Measurements from ENCODE around the gene IFNA5.

IFNA5 gene

DNA sequence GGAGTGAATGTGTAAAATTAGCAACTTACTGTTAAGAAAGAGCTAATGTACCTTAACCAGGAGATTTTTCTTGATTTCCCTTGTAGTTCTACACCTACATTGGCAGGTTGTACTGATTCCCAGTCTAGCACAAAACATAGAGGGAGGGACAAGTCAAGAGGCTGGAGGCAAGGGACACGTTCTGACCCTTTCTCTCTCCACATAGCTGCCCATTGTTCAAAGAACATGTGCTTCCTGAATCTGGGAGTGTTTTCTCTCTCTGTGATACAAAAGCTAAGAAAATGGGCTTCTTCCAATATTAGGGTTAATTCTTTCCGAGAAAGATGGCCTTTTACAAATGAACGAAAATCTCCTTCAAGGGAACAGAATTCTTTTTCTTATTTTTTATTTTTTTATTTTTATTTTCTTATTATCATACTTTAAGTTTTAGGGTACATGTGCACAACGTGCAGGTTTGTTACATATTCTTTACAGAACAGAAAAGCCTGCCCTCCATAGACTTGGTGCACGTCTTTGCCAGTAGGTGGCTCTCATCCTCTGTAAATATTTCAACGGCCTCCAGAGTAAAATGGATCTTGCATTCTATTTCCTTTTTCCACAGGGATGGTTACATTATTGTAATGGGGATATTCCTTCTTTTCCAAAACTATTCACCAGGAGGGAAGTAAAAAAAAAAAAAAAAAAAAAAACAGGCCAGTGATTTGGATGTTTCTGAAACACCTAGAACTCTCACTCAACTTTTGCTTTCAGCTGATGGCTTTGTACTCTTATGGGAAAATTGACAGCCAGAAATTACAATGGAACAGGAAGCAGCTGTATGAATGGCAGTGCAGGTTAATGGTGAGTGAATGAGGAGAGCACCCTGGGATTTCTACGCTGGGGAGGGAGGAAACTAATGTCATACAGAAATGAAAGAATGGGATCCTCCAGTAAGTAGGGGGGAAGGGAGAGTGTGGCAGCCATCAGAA, 13.1 kb upstream of the IFNA5 start:
- H3K4me3 ChIP-seq (replicated peaks in 1 of 2; ENCODE audit: low read depth in 2 of 2, low read length in 2 of 2) = no peak overlapping the region
- peak; percentile 75 for TF ChIP-seq CTCF (IDR thresholded peaks at IDR 0.05; ENCODE audit: low read depth, low read length)
- peak; percentile 68 to 71 for DNase-seq (ENCODE audit: low read depth in 2 of 2)

DNA sequence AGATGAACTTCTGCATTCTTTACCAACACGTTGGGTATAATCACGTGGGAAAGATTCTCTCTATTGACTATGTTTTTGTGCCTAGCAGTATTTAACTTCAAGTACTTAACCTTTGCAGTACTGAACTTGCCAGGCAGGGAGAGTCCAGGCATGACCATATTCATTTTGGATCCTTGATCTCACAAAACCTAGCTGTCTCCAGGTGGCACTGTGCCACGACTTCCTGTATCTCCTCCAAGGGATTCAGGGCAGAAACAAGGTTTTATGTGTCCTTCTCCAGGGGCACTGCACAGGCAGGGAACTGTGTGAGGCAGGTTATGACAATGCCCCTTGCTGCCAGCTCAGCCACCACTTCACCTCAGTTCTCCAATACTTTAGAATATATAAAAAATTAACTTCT, 11.7 kb upstream of the IFNA5 start:
- DNase-seq (ENCODE audit: low read depth in 2 of 2) = peak in 1 of 2 donors; percentile 4
- H3K4me3 ChIP-seq (replicated peaks in 1 of 2; ENCODE audit: low read depth in 2 of 2, low read length in 2 of 2) = no peak overlapping the region
- no peak for TF ChIP-seq CTCF (IDR thresholded peaks at IDR 0.05; ENCODE audit: low read depth, low read length)

- H3K4me3 ChIP-seq (replicated peaks in 1 of 2; ENCODE audit: low read depth in 2 of 2, low read length in 2 of 2) = no peak overlapping the region
- no peak for DNase-seq (ENCODE audit: low read depth in 2 of 2)
- no peak for TF ChIP-seq CTCF (IDR thresholded peaks at IDR 0.05; ENCODE audit: low read depth, low read length)
Observed at GRCh38 chr9:21316032-21316842, 11.1 kb upstream of the IFNA5 start.

- H3K4me3 ChIP-seq (replicated peaks in 1 of 2; ENCODE audit: low read depth in 2 of 2, low read length in 2 of 2) = no peak overlapping the region
- no peak for DNase-seq (ENCODE audit: low read depth in 2 of 2)
- no peak for TF ChIP-seq CTCF (IDR thresholded peaks at IDR 0.05; ENCODE audit: low read depth, low read length)
Observed at GRCh38 chr9:21314152-21314551, 9.0 kb upstream of the IFNA5 start.

GRCh38 chr9:21311889-21312288, 6.8 kb upstream of the IFNA5 start:
- TF ChIP-seq CTCF (IDR thresholded peaks at IDR 0.05; ENCODE audit: low read depth, low read length) = no peak
- H3K4me3 ChIP-seq (replicated peaks in 1 of 2; ENCODE audit: low read depth in 2 of 2, low read length in 2 of 2) = no peak overlapping the region
- DNase-seq (ENCODE audit: low read depth in 2 of 2) = no peak

GRCh38 chr9:21295992-21296391, 9.1 kb downstream of the IFNA5 start:
- DNase-seq (ENCODE audit: low read depth in 2 of 2) = no peak
- no peak overlapping the region for H3K4me3 ChIP-seq (replicated peaks in 1 of 2; ENCODE audit: low read depth in 2 of 2, low read length in 2 of 2)
- TF ChIP-seq CTCF (IDR thresholded peaks at IDR 0.05; ENCODE audit: low read depth, low read length) = no peak

Data from cardiac fibroblast (primary cell).